WERI-Rb-1 (cell line): ENCODE results near the gene RPGRIP1L.

Experiments used
- DNase-seq: peaks from one replicate; pipeline ENCODE4 v3.0.0-alpha.2; 2020
- H3K27ac ChIP-seq: fragments of 250-450 bp; sonication (Bioruptor Pico); 2 replicates; pipeline ENCODE4 v1.5.1; 2020; ENCODE audit warnings: mild to moderate bottlenecking, moderate library complexity
- H3K27me3 ChIP-seq: fragments of 250-450 bp; sonication (Bioruptor Pico); 2 replicates; pipeline ENCODE4 v1.5.1; 2021; ENCODE audit warnings: mild to moderate bottlenecking, low read depth, moderate library complexity; ENCODE audit not compliant: insufficient read depth, severe bottlenecking
- H3K36me3 ChIP-seq: fragments of 250-450 bp; sonication (Bioruptor Pico); 2 replicates; pipeline ENCODE4 v1.5.1; 2020; ENCODE audit warnings: mild to moderate bottlenecking, moderate library complexity
- H3K4me3 ChIP-seq: 2 replicates; pipeline ENCODE4 v1.5.1; 2011; ENCODE audit warnings: low read depth, mild to moderate bottlenecking, control low read depth, low read length
- H3K9me3 ChIP-seq: fragments of 250-450 bp; sonication (Bioruptor Pico); 2 replicates; pipeline ENCODE4 v1.5.1; 2021; ENCODE audit warnings: mild to moderate bottlenecking, moderate library complexity; ENCODE audit not compliant: severe bottlenecking
- TF ChIP-seq, protein P1 (sequence below): IDR thresholded peaks from 2 replicates; pipeline ENCODE4 v1.5.1; 2011; ENCODE audit warnings: low read depth, mild to moderate bottlenecking, control low read depth, inconsistent platforms, low read length

RPGRIP1L gene

DNA sequence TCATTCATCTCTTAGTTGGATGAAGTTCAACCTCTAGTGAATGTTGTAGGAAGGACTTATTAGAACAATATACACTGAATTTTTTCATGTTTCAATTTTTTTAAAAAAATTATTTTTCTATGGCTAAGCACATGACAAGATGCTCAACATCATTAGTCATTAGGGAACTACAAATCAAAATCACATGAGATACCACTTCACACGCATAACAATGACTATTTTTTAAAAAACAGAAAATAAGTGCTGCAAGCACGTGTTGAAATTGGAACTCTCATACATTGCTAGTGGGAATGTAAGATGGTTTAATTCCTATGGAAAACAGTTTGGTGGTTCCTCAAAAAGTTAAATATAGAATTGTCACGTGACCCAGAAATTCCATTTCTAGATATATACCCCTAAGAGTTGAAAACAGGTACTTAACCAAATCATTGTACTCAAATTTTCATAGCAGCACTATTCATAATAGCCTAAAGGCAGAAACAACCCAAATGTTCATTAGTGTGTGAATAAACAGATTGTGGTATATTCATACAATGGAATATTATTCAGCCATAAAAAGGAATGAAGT lies 115.5 kb downstream of the RPGRIP1L start:
- Histone ChIP-seq H3K9me3 (no peaks in the 10 kb centered on the region), H3K4me3 (no peak overlapping the region), H3K27me3 (no peaks in the 10 kb centered on the region), H3K36me3 (no peaks in the 10 kb centered on the region), H3K27ac (no peak overlapping the region)
- DNase-seq: no peak
- TF ChIP-seq, protein P1, sequence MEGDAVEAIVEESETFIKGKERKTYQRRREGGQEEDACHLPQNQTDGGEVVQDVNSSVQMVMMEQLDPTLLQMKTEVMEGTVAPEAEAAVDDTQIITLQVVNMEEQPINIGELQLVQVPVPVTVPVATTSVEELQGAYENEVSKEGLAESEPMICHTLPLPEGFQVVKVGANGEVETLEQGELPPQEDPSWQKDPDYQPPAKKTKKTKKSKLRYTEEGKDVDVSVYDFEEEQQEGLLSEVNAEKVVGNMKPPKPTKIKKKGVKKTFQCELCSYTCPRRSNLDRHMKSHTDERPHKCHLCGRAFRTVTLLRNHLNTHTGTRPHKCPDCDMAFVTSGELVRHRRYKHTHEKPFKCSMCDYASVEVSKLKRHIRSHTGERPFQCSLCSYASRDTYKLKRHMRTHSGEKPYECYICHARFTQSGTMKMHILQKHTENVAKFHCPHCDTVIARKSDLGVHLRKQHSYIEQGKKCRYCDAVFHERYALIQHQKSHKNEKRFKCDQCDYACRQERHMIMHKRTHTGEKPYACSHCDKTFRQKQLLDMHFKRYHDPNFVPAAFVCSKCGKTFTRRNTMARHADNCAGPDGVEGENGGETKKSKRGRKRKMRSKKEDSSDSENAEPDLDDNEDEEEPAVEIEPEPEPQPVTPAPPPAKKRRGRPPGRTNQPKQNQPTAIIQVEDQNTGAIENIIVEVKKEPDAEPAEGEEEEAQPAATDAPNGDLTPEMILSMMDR: no peak

GRCh38 chr16:53583401-53583800 lies 120.3 kb downstream of the RPGRIP1L start:
- no peak overlapping the region for H3K4me3 ChIP-seq
- no peak overlapping the region for H3K27ac ChIP-seq
- no peaks in the 10 kb centered on the region for H3K36me3 ChIP-seq
- TF ChIP-seq, protein P1: no peak
- no peaks in the 10 kb centered on the region for H3K27me3 ChIP-seq
- no peak for DNase-seq
- no peaks in the 10 kb centered on the region for H3K9me3 ChIP-seq

GRCh38 chr16:53581784-53582183 lies 121.9 kb downstream of the RPGRIP1L start:
- DNase-seq: no peak
- no peaks in the 10 kb centered on the region for H3K9me3 ChIP-seq
- no peaks in the 10 kb centered on the region for H3K36me3 ChIP-seq
- no peaks in the 10 kb centered on the region for H3K27me3 ChIP-seq
- no peak overlapping the region for H3K4me3 ChIP-seq
- TF ChIP-seq, protein P1: no peak
- H3K27ac ChIP-seq: no peak overlapping the region

- TF ChIP-seq, protein P1: no peak
- Histone ChIP-seq H3K27ac (no peak overlapping the region), H3K9me3 (no peaks in the 10 kb centered on the region), H3K4me3 (no peak overlapping the region), H3K27me3 (no peaks in the 10 kb centered on the region), H3K36me3 (no peaks in the 10 kb centered on the region)
- no peak for DNase-seq
These were observed 123.4 kb downstream of the RPGRIP1L start for GRCh38 chr16:53580038-53580802.

GRCh38 chr16:53576904-53577303 lies 126.8 kb downstream of the RPGRIP1L start:
- H3K4me3 ChIP-seq: no peak overlapping the region
- no peak for DNase-seq
- TF ChIP-seq, protein P1: no peak
- H3K27ac ChIP-seq: no peak overlapping the region
- H3K27me3 ChIP-seq: no peaks in the 10 kb centered on the region
- H3K36me3 ChIP-seq: no peaks in the 10 kb centered on the region
- H3K9me3 ChIP-seq: no peaks in the 10 kb centered on the region
